Activated CD4-positive, CD25-positive, alpha-beta regulatory T cell treated with anti-CD3 and anti-CD28 coated beads, Interleukin-2, amount 50 U/mL, for 72 hours (primary cell): ENCODE results near the gene AGPAT3.
"Not testable (repeated sequence)": the region's sequence is repeated elsewhere in the genome, so short reads cannot be mapped to it uniquely, and the experiment has no call there.

Experiments
- DNase-seq: peaks from one replicate; pipeline ENCODE4 v3.0.0; 2021

The AGPAT3 gene, protein sequence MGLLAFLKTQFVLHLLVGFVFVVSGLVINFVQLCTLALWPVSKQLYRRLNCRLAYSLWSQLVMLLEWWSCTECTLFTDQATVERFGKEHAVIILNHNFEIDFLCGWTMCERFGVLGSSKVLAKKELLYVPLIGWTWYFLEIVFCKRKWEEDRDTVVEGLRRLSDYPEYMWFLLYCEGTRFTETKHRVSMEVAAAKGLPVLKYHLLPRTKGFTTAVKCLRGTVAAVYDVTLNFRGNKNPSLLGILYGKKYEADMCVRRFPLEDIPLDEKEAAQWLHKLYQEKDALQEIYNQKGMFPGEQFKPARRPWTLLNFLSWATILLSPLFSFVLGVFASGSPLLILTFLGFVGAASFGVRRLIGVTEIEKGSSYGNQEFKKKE

DNA sequence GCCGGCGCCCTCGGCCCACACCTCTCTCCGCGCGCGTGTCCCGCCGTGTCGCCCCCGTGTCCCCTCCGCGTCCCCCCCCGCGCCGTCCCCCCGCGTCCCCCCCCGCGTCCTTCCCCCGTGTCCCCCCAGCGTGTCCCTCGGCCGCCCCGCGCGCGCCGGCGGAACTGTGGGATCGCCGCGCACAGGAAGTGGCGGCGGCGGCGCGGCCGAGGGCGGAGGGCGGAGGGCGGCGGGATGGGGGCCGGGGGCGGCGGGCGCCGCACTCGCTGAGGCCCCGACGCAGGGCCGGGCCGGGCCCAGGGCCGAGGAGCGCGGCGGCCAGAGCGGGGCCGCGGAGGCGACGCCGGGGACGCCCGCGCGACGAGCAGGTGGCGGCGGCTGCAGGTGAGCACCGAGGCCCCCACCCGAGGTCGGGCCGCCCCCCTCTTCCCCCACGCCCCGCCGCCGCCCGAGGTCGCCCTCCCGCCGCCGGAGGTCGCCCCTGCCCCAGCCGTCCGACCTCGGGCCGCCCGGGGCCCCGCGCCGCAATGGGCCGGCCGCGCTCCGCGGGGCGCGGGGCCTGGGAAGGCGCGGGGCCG lies at the start of gene AGPAT3:
Gene AGPAT3 (plus strand): TSS at position 262 of the 578 bp plus-strand sequence. CDS start 94,459 bp downstream, outside the sequence.
- DNase-seq = peak; percentile 49

DNA sequence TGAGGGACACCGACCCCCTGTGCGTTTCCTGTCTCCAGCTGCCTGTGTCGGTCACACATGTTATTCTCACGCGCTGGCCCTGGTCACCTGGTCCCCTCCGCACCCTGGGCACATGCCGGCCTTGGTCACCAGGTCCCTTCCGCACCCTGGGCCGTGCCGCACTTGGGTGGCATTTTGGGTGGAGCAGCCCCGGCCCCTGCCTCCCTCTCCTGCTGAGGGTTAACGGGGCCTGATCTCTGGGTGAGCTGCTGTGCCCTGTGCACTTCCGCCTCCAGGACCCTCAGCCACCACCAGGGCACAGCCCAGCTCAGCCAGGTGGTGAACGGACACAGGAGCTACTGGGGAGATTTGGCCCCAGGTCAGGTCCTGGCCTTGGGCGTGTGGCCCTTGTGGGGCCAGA lies 49.0 kb upstream of the AGPAT3 start:
- DNase-seq = no peak

DNA sequence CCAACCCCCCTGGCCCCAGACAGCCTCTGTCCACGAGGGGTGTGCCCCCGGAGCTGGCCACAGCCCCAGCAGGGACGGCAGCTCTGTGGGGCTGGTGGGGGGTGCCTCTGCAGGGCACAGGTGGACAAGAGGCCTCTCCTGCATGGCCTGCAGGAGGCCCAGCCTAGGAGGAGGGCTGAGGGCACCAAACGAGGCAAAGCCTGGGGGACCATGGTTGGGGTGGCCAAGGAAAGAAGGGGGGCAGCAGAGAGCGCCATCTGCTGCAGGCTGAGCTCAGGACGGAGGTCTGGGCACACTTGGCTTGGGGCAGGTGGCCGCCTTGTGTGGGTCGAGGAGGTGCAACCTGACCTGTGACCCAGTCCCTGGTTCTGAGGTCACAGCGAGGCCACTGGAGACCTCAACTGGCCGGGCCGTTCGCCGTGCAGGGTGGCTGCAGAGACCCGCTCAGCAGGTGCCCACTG lies 48.4 kb upstream of the AGPAT3 start:
- no peak for DNase-seq

DNA sequence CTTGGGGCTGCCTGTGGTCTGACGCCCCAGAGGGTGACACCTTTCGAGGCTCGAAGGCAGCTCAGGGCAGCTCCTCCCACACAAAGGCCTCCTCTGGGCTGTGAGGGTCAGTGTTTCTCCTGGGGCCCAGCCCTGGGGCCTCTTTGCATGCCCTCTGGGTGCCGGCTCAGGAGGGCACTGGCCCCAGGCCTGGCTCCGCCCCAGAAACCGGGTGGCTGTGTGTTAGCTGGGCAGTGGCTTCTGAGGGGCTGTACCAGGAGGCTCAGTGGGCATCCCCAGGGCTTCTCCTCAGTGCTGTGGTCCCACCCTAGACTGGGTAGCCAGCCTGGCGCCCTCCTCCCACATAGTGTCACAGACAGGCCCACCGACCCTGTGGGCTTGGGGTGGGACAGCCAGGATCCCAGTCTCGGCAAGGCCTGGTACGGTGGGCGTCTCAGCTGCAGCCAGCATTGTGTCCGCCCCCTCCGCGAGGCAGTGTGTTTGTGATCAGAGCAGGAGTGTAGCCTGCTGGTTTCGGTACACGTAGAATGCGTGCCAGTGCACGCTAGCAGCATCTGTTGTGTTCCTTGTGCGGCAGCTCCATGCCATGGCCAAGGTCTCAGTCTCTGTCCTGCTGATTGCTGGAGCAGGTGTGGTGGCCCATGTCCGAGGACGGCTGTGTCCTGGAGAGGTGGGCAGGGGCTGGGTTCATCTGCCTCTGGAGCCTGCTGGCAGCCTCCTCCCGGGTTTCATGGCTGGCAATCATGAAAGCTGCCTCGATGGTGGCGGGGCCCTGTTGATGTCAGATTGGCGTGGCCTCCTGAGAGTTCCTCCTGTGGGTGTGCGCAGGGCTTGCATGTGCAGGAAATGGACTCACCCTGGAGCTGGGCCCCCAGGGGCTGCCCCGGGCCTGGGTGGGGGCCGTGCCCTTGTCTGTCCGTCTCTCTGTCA lies 47.6 kb upstream of the AGPAT3 start:
- DNase-seq = no peak

GRCh38 chr21:43818685-43819084 lies 46.3 kb upstream of the AGPAT3 start:
- no peak for DNase-seq

DNA sequence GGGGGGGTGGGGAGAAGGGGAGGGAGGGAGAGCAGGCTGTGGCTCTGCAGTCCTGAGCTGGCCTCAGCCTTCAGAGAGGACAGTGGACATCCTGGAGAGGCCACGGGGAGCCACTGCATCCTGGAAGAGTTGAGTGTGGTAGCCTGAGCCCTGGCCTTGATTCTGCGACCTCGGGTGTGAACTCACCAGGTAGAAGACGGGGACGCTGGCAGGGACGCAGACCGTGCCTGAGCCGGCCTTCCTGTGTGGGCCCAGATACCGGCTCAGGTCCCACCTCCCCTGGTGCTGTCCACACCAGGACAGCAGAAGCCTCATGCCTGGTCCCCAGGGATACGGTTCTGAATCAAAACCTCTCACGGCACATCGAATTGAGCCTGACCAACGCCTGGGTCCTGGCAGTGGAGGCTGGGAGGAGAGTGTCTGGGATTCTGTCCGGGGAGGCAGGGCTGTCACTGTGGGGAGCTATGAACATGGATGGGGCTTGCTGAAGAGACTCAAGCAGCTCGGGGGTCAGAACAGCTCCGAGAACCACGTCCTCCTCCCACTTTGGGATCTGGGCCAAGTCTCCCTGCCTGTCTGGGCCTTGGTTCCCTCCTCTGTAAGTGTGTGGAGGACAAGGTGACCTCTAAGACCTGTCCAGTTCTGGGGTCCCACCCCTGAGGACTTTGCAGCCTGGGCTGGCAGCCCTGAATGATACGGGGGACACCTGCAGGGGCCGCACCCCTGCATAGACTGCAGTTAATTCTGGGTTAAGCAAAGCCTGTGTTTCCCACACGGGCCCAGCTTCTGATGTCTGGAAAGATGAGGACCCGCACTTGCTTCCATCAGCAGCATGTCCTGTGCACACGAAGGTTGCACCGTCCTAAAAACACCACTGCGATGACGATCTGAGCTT lies 45.3 kb upstream of the AGPAT3 start:
- no peak for DNase-seq

DNA sequence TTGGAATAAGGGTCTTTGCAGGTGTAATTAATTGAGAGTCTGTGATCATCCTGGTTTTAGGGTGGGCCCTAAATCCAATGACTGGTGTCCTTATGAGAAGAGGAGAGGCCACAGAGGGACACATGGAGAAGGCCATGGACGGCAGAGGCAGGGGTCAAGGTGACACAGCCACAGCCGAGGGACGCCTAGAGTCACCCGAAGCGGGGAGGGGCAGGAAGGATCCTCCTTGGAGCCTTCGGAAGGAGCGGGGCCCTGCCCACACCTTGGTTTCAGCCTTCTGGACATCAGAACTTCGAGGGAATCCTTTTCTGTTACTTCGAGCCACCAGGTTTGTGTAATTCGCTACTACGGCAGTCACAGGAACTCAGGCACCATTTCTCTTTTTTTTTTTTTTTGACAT lies 44.6 kb upstream of the AGPAT3 start:
- DNase-seq = no peak

DNA sequence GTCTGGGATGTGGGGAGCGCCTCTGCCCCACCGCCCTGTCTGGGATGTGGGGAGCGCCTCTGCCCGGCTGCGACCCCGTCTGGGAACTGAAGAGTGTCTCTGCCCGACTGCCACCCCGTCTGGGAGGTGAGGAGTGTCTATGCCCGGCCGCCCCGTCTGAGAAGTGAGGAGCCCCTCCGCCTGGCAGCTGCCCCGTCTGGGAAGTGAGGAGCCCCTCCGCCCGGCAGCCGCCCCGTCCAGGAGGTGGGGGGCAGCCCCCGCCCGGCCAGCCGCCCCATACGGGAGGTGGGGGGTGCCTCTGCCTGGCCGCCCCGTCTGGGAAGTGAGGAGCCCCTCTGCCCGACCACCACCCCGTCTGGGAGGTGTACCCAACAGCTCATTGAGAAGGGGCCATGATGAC lies 42.9 kb upstream of the AGPAT3 start:
- DNase-seq = not testable (repeated sequence)

- not testable (repeated sequence) for DNase-seq
Measured at GRCh38 chr21:43822741-43823140, 42.3 kb upstream of the AGPAT3 start.

- DNase-seq = no peak
Measured at GRCh38 chr21:43824333-43825241, 40.4 kb upstream of the AGPAT3 start.

DNA sequence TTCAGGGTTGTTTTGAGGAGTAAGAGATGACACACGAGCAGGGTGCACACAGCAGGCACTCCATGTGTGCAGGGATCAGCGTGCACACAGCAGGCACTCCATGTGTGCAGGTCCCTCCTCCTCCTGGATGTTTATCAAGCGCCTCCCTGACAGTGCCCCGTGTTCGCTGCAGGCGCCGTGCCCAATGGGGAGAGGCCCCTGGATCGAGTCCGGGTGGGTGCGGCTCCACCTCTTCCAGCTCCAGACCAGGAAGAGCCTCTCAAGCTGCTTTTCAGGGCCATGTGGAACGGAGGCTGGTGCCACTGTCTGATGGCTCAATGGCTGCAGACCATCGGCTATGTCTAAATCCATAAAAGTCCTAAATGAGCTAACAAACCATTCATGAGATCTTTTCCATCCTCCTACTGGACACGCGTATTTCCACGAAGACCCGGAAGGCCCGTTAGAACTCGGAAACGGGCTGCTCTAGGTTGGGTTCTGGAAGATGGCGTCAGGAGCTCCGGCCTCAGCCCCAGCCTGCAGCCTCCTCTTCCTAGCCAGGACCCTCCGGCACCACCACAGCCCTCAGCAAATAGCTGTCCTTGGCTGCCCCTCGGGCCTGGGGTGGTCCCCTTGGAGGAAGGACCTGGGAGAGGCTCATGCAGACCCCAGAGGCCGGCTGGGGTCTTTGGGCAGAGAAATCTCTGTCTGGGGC lies 39.6 kb upstream of the AGPAT3 start:
- DNase-seq = no peak

DNA sequence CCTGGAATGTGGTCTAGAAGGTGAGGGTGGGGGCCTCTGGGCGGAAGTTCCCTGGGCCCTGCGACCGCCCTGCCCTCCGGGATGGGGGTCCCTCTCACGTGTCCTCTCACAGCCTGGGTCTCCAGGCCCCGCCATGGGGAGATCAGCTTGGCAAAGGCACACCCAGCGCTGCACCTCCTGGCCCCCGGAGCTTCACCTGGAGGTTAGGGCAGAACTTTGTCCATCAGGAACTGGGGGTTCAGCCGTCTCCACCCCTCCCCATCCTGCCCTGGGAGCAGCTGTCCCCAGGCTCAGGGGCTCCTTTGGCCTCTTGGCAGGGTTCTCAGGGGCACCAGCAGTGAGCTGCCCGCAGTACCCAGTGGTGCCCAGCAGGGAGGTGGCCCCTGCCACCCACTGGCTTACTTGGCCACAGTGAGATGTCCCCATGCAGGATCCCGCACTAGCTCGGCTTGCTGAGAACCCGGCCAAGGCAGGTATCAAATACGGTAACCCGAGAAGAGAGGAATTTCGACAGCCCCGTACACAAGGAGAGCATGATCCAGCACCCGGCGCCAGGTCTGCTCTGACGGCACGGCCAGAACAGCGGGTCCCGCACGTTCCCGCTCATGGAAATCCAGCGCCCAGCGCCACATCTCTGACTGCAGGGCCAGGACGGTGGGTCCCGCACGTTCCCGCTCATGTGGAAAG lies 38.9 kb upstream of the AGPAT3 start:
- no peak for DNase-seq

DNA sequence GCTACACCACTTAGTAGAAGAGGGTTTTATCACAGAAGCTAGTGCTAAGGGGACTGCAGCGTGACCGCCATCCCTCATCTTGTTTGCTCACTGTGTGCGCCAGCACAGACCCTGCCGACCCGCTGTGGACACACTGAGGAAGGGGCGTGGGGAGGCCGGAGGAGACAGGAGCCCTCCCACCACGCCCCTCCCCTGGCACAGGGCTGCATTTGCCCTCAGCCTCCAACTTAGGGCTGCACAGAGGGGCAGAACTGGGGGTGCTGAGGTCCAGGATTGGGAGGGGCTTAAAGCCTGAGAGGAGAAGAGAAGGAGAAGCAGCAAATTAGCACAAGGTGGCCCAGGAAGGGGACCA lies 38.4 kb upstream of the AGPAT3 start:
- DNase-seq = no peak

- no peak for DNase-seq
Measured at GRCh38 chr21:43827015-43827611, 37.9 kb upstream of the AGPAT3 start.

GRCh38 chr21:43829161-43829560 lies 35.9 kb upstream of the AGPAT3 start:
- DNase-seq = no peak

DNA sequence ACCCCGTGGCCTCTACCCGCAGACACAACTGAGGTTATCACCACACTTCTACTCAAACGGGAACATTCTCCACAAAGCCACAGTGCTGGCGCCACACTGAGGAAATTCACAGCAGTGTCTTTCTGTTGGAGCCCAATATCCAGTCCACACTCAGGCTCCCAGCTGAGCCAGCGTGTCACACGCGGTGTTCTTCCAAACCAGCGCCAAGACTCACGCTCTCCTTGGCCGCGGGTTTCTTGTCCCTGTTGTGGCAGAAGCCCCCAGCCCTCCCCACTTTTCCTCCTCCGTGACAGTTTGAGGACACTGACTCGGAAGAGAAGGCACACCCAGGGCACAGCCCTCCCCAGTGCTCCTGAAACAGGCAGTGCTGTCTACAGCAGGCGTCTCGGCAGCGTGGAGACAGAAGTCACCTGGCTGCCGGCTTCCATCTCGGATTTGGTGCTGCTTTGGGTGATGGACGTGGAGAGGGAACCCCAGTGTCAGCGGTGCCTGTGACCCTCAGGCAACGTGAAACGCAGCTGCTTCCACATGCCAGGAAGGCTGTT lies 35.4 kb upstream of the AGPAT3 start:
- DNase-seq = no peak

- DNase-seq = no peak
Measured at GRCh38 chr21:43832158-43832550, 32.9 kb upstream of the AGPAT3 start.

DNA sequence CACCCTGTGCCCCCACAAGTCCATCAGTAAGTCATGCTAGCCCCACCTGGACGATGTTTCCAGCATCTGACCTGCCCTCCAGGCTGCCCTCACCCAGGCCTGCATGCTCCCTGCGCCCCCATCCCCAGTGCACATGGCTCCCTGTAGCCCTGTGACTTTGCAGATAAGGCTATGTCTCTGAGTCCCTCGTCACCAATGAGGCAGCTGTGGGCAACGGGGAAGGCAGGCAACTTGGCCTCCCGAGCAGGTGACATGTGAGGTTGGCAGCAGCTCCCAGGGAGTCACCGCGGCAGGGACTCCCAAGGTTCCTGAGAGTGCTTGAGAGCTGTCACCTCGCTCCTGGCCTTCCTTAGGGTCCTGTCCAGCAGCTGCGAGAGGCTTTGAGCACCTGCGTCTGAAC lies 32.4 kb upstream of the AGPAT3 start:
- no peak for DNase-seq

DNA sequence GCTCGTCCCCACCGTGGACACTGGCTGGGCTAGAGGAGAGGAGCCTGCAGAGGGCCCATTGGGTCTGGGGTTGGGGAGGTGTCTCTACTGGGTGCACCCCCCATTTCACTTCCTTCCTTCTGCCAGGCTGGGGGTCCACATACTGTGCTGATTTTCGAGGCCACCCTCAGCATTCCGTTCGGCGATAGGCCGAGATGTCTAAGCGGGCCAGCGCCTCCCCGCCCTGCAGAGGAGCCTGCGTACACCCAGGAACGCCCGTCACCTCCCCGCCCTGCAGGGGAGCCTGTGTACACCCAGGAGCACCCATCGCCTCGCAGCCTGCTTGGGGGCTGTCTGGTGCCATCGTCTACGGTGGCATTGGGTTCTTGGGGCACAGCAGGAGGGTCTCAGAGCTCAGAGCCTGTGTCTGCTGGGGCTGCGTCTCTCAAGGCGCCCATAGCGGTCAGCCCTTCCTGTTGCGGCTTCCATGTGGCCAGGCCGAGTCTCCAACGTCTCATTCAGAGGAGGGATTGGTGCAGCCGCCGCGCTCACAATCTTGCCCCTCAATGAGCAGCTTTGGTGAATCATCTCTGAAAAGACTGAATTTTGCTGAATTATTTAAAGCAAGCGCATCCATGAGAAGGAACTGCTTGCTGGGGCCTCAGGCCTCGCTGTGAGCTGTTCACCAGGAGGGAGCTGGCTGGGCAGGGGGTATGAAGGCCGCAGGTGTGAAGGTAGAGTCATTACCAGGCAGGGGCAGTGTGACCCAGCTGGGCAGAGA lies 30.7 kb upstream of the AGPAT3 start:
- DNase-seq = no peak
